IMR-90 (cell line): ENCODE measurements around the gene SMIM41. TPM values are rescaled to one million over a fixed set of nuclear protein-coding genes. Genes with fewer than 3 reads are reported as not detected.

Experiments used
- ATAC-seq: fragments of 200-7000 bp; cut with Tn5 transposase; 2 replicates; pipeline ENCODE4 v1.9.1; 2020; ENCODE audit warnings: low read depth, mild to moderate bottlenecking, moderate library complexity
- BruUV-seq: library from RNA; stranded (reverse); fragments of 400-500 nt; replicated peaks from 2 replicates; lab custom pipeline; 2021; lab: Mats Ljungman, UMichigan
- CTCF ChIA-PET: fragments of 300-600 bp; formaldehyde crosslinking; extraction: SDS; loops from one replicate; lab custom pipeline; 2021; ENCODE audit warnings: antibody characterized with exemption; lab: Yijun Ruan, JAX
- POLR2A ChIA-PET: fragments of 300-600 bp; sonication (Branson Sonifier 250); formaldehyde crosslinking; loops from one replicate; lab custom pipeline; 2022; ENCODE audit warnings: antibody characterized with exemption; ENCODE audit not compliant: unreplicated experiment; lab: Charles Lee
- DNase-seq: peaks from one replicate; pipeline ENCODE4 v3.0.0; 2013
- H2AFZ ChIP-seq: replicated peaks from 2 replicates; pipeline ENCODE3; 2013; ENCODE audit warnings: low read length, mild to moderate bottlenecking; ENCODE audit not compliant: poor library complexity
- H2AK5ac ChIP-seq: 2 replicates; pipeline ENCODE4 v1.6.1; 2013; ENCODE audit warnings: low read depth, low read length, inconsistent platforms
- H2AK9ac ChIP-seq: replicated peaks from 2 replicates; pipeline ENCODE3; 2013; ENCODE audit warnings: mild to moderate bottlenecking, low read depth, low read length, moderate library complexity; ENCODE audit not compliant: poor library complexity
- H2BK120ac ChIP-seq: 2 replicates; pipeline ENCODE4 v1.6.1; 2013; ENCODE audit warnings: low read depth, low read length, inconsistent platforms
- H2BK15ac ChIP-seq: 3 replicates; pipeline ENCODE4 v1.6.1; 2013; ENCODE audit warnings: low read depth, low read length, inconsistent platforms
- H2BK20ac ChIP-seq: 2 replicates; pipeline ENCODE4 v1.6.1; 2013; ENCODE audit warnings: low read depth, mild to moderate bottlenecking, inconsistent platforms, low read length, moderate library complexity
- H2BK5ac ChIP-seq: 2 replicates; pipeline ENCODE4 v1.6.1; 2013; ENCODE audit warnings: mild to moderate bottlenecking, low read depth, low read length, inconsistent platforms; ENCODE audit not compliant: poor library complexity, severe bottlenecking
- H3K14ac ChIP-seq: replicated peaks from 2 replicates; pipeline ENCODE4 v1.6.1; 2013; ENCODE audit warnings: low read depth, low read length, inconsistent platforms
- H3K18ac ChIP-seq: 2 replicates; pipeline ENCODE4 v1.6.1; 2013; ENCODE audit warnings: low read depth, low read length, control low read depth
- H3K23ac ChIP-seq: 2 replicates; pipeline ENCODE4 v1.6.1; 2013; ENCODE audit warnings: low read depth, low read length, inconsistent platforms
- H3K27ac ChIP-seq: 2 replicates; pipeline ENCODE4 v1.5.1; 2013; ENCODE audit warnings: mild to moderate bottlenecking, control low read depth, low read length; ENCODE audit not compliant: insufficient read depth
- H3K27me3 ChIP-seq: 2 replicates; pipeline ENCODE4 v1.6.1; 2013; ENCODE audit warnings: low read length; ENCODE audit not compliant: control insufficient read depth, insufficient read depth
- H3K36me3 ChIP-seq: 2 replicates; pipeline ENCODE4 v1.6.1; 2013; ENCODE audit warnings: low read length, mixed read lengths; ENCODE audit not compliant: control insufficient read depth, insufficient read depth
- H3K4ac ChIP-seq: 2 replicates; pipeline ENCODE4 v1.6.1; 2013; ENCODE audit warnings: low read depth, low read length, inconsistent platforms
- H3K4me1 ChIP-seq: 2 replicates; pipeline ENCODE4 v1.6.1; 2013; ENCODE audit warnings: low read length, mixed read lengths; ENCODE audit not compliant: control insufficient read depth, insufficient read depth
- H3K4me2 ChIP-seq: 2 replicates; pipeline ENCODE4 v1.6.1; 2013; ENCODE audit warnings: low read depth, mild to moderate bottlenecking, control low read depth, low read length, moderate library complexity
- H3K4me3 ChIP-seq: 2 replicates; pipeline ENCODE4 v1.5.1; 2013; ENCODE audit warnings: low read depth, mild to moderate bottlenecking, control low read depth, low read length, moderate library complexity; ENCODE audit not compliant: insufficient read depth
- H3K56ac ChIP-seq: 2 replicates; pipeline ENCODE4 v1.6.1; 2013; ENCODE audit warnings: low read length, inconsistent platforms; ENCODE audit not compliant: insufficient read depth; ENCODE audit errors: extremely low read depth
- H3K79me1 ChIP-seq, 2 experiments: 2 replicates each; pipeline ENCODE4 v1.6.1; 2013; ENCODE audit warnings: low read length in 2 of 2, inconsistent platforms in 1 of 2, low read depth in 1 of 2
- H3K9ac ChIP-seq: 2 replicates; pipeline ENCODE4 v1.6.1; 2013; ENCODE audit warnings: low read depth, low read length, control low read depth
- H3K9me1 ChIP-seq: 2 replicates; pipeline ENCODE4 v1.6.1; 2013; ENCODE audit warnings: low read length, inconsistent platforms; ENCODE audit not compliant: insufficient read depth
- H3K9me3 ChIP-seq: 2 replicates; pipeline ENCODE4 v1.6.1; 2013; ENCODE audit warnings: low read length; ENCODE audit not compliant: control insufficient read depth, insufficient read depth
- H4K20me1 ChIP-seq: 2 replicates; pipeline ENCODE4 v1.6.1; 2013; ENCODE audit warnings: low read length, inconsistent platforms; ENCODE audit not compliant: insufficient read depth
- H4K5ac ChIP-seq: 2 replicates; pipeline ENCODE4 v1.6.1; 2013; ENCODE audit warnings: mild to moderate bottlenecking, low read depth, low read length, control low read depth
- H4K8ac ChIP-seq, 2 experiments: 2 replicates each; pipeline ENCODE4 v1.6.1; 2013; ENCODE audit warnings: low read depth in 2 of 2, low read length in 2 of 2, control low read depth in 1 of 2, inconsistent platforms in 1 of 2
- H4K91ac ChIP-seq: 2 replicates; pipeline ENCODE4 v1.6.1; 2013; ENCODE audit warnings: low read depth, low read length, inconsistent platforms; ENCODE audit not compliant: insufficient read depth
- BHLHE40 ChIP-seq: fragments of 150-350 bp; IDR thresholded peaks from 2 replicates; pipeline ENCODE4 v1.6.1; 2016; ENCODE audit warnings: mild to moderate bottlenecking, low read depth, low read length
- CHD1 ChIP-seq: IDR thresholded peaks from 2 replicates; pipeline ENCODE4 v1.6.1; 2012; ENCODE audit warnings: low read depth, low read length, improper control_type of control experiment
- CTCF ChIP-seq: conservative IDR thresholded peaks from 2 replicates; pipeline ENCODE4 v1.5.1; 2012; ENCODE audit warnings: mild to moderate bottlenecking, low read depth, low read length, improper control_type of control experiment
- ELK1 ChIP-seq: fragments of 150-350 bp; IDR thresholded peaks from 2 replicates; pipeline ENCODE4 v1.6.1; 2016; ENCODE audit warnings: low read depth, mild to moderate bottlenecking, low read length, moderate library complexity, borderline replicate concordance
- MAFK ChIP-seq: IDR thresholded peaks from 2 replicates; pipeline ENCODE4 v1.6.1; 2012; ENCODE audit warnings: low read depth, low read length, improper control_type of control experiment
- MAZ ChIP-seq: IDR thresholded peaks from 2 replicates; pipeline ENCODE4 v1.6.1; 2012; ENCODE audit warnings: low read depth, mild to moderate bottlenecking, low read length, improper control_type of control experiment, moderate library complexity, borderline replicate concordance
- POLR2A ChIP-seq: IDR thresholded peaks from 2 replicates; pipeline ENCODE4 v1.6.1; 2012; ENCODE audit warnings: mild to moderate bottlenecking, low read depth, low read length
- RFX5 ChIP-seq: IDR thresholded peaks from 2 replicates; pipeline ENCODE4 v1.8.0; 2012; ENCODE audit warnings: low read depth, mild to moderate bottlenecking, low read length, moderate library complexity
- SMC3 ChIP-seq: fragments of 150-350 bp; IDR thresholded peaks from 2 replicates; pipeline ENCODE4 v1.6.1; 2016; ENCODE audit warnings: low read depth, mild to moderate bottlenecking, antibody characterized with exemption, low read length, moderate library complexity
- USF2 ChIP-seq: fragments of 150-350 bp; IDR thresholded peaks from 2 replicates; pipeline ENCODE4 v1.6.1; 2017; ENCODE audit warnings: mild to moderate bottlenecking, antibody characterized with exemption, low read length, low read depth
- WGBS, 2 experiments: methylation state at CpG; one replicate each; pipeline versions ENCODE4 v1.1.5 to v1.1.7; 2013; ENCODE audit warnings: missing lambda C conversion rate in 2 of 2; ENCODE audit not compliant: insufficient read length in 1 of 2; ENCODE audit errors: extremely low coverage in 2 of 2; 5-methylcytosine and 5-hydroxymethylcytosine counted together
- dilution Hi-C: fragments of 300-500 bp; cut with HindIII; formaldehyde crosslinking; loops from one replicate; pipeline ENCODE4 v1.14.3; 2018; ENCODE audit warnings: low sequenced_read_pairs; ENCODE audit not compliant: unreplicated experiment
- in situ Hi-C: fragments of 300-500 bp; cut with MboI; formaldehyde crosslinking; loops from 3 replicates; pipeline ENCODE4 v1.14.3; 2019; ENCODE audit warnings: low sequenced_read_pairs, inconsistent platforms, mixed read lengths
- intact Hi-C: fragments of 100-400 bp; cut with micrococcal nuclease; formaldehyde crosslinking; loops from 2 replicates; pipeline ENCODE4 v1.10.0; 2022
- polyA plus RNA-seq, 3 experiments: library from polyadenylated mRNA; depleted of rRNA; stranded (reverse); fragments of >200 nt; gene quantifications; 2 replicates each; pipeline ENCODE4 v1.2.3, GENCODE V29; 2012; ENCODE audit warnings: low replicate concordance in 1 of 3
- total RNA-seq: library from RNA; depleted of rRNA; stranded (reverse); fragments of >200 nt; gene quantifications from 2 replicates; pipeline ENCODE4 v1.2.3, GENCODE V29; 2012

SMIM41 gene
- total and polyA plus RNA-seq, 2 of the 4 experiments (the other 2 are of a cell fraction) = not detected

- TF ChIP-seq MAZ = no peak
Observed at GRCh38 chr12:52120951-52121823, 41.7 kb downstream of the SMIM41 start (continued).

GRCh38 chr12:52121824-52122539, 42.5 kb downstream of the SMIM41 start:
- no peak overlapping the region for H3K14ac ChIP-seq
- intact Hi-C loops (loop anchor here (1.0 kb wide), 1 partner anchor 97 kb away; no protein-coding TSS in a partner anchor), in situ Hi-C loops (loop anchor here (5.0 kb wide), 1 partner anchor 100 kb away; no protein-coding TSS in a partner anchor), dilution Hi-C loops (no loop called here)
- no peaks in the 10 kb centered on the region for H4K20me1 ChIP-seq
- no peak overlapping the region for H4K91ac ChIP-seq
- H2AFZ ChIP-seq = peak overlapping the region; percentile 85
- H2BK120ac ChIP-seq = no peak overlapping the region
- H2BK20ac ChIP-seq = no peak overlapping the region
- no peak overlapping the region for H3K4me3 ChIP-seq
- H3K4ac ChIP-seq = no peak overlapping the region
- H3K27ac ChIP-seq = no peak overlapping the region
- POLR2A ChIA-PET = no interaction called here
- no peak overlapping the region for H3K23ac ChIP-seq
- no peaks in the 10 kb centered on the region for H3K4me1 ChIP-seq
- H2AK9ac ChIP-seq = no peak overlapping the region
- H4K8ac ChIP-seq = no peak overlapping the region
- no peak overlapping the region for H4K5ac ChIP-seq
- H3K9me1 ChIP-seq = no peaks in the 10 kb centered on the region; the same call in 1 of the 2 replicates
- CTCF ChIA-PET = interaction anchor here (0.5 to 4.9 kb wide), 6 partner anchors 10 to 751 kb away, joined by 3 to 35 read pairs (median 3); no protein-coding TSS in a partner anchor
- H3K4me2 ChIP-seq = no peak overlapping the region
- H2AK5ac ChIP-seq = no peak overlapping the region
- ATAC-seq = peak; percentile 75
- WGBS, 2 experiments = 24% methylated on average over 3 of the region's 18 CpGs; no CpG with 5 or more reads in 1 of the 2 experiments
- no peak overlapping the region for H2BK5ac ChIP-seq
- no peak overlapping the region for H2BK15ac ChIP-seq
- no peaks in the 10 kb centered on the region for H3K9me3 ChIP-seq
- H3K56ac ChIP-seq = no peak overlapping the region
- DNase-seq = peak; percentile 58
- H3K79me1 ChIP-seq = no peaks in the 10 kb centered on the region
- BruUV-seq = no TSS peak
- H3K9ac ChIP-seq = no peak overlapping the region
- no peak overlapping the region for H3K18ac ChIP-seq
- peaks cover 5% of the 10 kb centered on the region for H3K27me3 ChIP-seq
- no peaks in the 10 kb centered on the region for H3K36me3 ChIP-seq
- TF ChIP-seq SMC3 (peak; percentile 54), CTCF (peak; percentile 76), CHD1 (no peak), POLR2A (no peak), MAFK (no peak), ELK1 (no peak), RFX5 (no peak), USF2 (no peak), BHLHE40 (no peak)
